H1 (cell line): ENCODE data around the gene LGALS12. TPM values are rescaled to one million over a fixed set of nuclear protein-coding genes. Genes with fewer than 3 reads are reported as not detected.

ENCODE experiments used
- CTCF ChIA-PET: fragments of 300-600 bp; sonication (Branson Sonifier 250); formaldehyde crosslinking; loops from one replicate; lab custom pipeline; 2021; ENCODE audit not compliant: partially characterized antibody; lab: Charles Lee
- POLR2A ChIA-PET: fragments of 300-600 bp; sonication (Branson Sonifier 250); formaldehyde crosslinking; loops from one replicate; lab custom pipeline; 2021; ENCODE audit warnings: inconsistent platforms; ENCODE audit not compliant: partially characterized antibody; lab: Charles Lee
- DNase-seq, 2 experiments: peaks; one replicate each; pipeline versions ENCODE4 v3.0.0 to v3.0.0-alpha.2; 2010 to 2022; ENCODE audit warnings: low spot score in 2 of 2, low read depth in 1 of 2, mixed read lengths in 1 of 2
- FAIRE-seq: peaks from 2 replicates; lab custom pipeline; 2011; peaks lifted over from hg19 to GRCh38; lab: Jason Lieb, UNC
- H2AFZ ChIP-seq: 2 replicates; pipeline ENCODE4 v1.8.1; 2012; ENCODE audit warnings: low read length, inconsistent platforms
- H2AK5ac ChIP-seq: 2 replicates; pipeline ENCODE4 v1.6.1; 2013; ENCODE audit warnings: low read depth, low read length
- H2BK120ac ChIP-seq: replicated peaks from 2 replicates; pipeline ENCODE3; 2013; ENCODE audit warnings: low read depth, low read length, inconsistent platforms
- H2BK12ac ChIP-seq: 2 replicates; pipeline ENCODE4 v1.6.1; 2013; ENCODE audit warnings: low read depth, low read length
- H2BK15ac ChIP-seq: 2 replicates; pipeline ENCODE4 v1.6.1; 2013; ENCODE audit warnings: low read length
- H2BK20ac ChIP-seq: 2 replicates; pipeline ENCODE4 v1.6.1; 2013; ENCODE audit warnings: low read length
- H2BK5ac ChIP-seq: 2 replicates; pipeline ENCODE4 v1.6.1; 2013; ENCODE audit warnings: low read depth, low read length
- H3K14ac ChIP-seq: 2 replicates; pipeline ENCODE4 v1.6.1; 2013; ENCODE audit warnings: inconsistent platforms; ENCODE audit not compliant: insufficient read length
- H3K18ac ChIP-seq: 2 replicates; pipeline ENCODE4 v1.6.1; 2013; ENCODE audit warnings: low read length; ENCODE audit errors: extremely low read depth
- H3K23ac ChIP-seq: 2 replicates; pipeline ENCODE4 v1.6.1; 2013; ENCODE audit warnings: inconsistent platforms; ENCODE audit not compliant: insufficient read length
- H3K23me2 ChIP-seq: 2 replicates; pipeline ENCODE4 v1.6.1; 2013; ENCODE audit warnings: low read depth, low read length
- H3K27ac ChIP-seq: 2 replicates; pipeline ENCODE4 v1.6.1; 2011; ENCODE audit warnings: low read depth, low read length, inconsistent platforms
- H3K27me3 ChIP-seq, 4 experiments: replicated peaks in 1 of 4; 1 replicate in 1 of 4; 2 replicates in 3 of 4; pipeline versions ENCODE4 v1.6.1 to v1.8.1; 2011 to 2013; ENCODE audit warnings: low read length in 3 of 4, mild to moderate bottlenecking in 3 of 4, inconsistent platforms in 2 of 4, mixed read lengths in 2 of 4, moderate library complexity in 1 of 4; ENCODE audit not compliant: control insufficient read depth in 3 of 4, insufficient read depth in 3 of 4; ENCODE audit errors: extremely low read depth in 1 of 4
- H3K36me3 ChIP-seq, 4 experiments: 2 replicates each; pipeline versions ENCODE4 v1.6.1 to v1.8.1; 2011 to 2013; ENCODE audit warnings: mild to moderate bottlenecking in 4 of 4, low read length in 3 of 4, moderate library complexity in 2 of 4, control low read depth in 1 of 4, inconsistent platforms in 1 of 4; ENCODE audit not compliant: insufficient read depth in 4 of 4, control insufficient read depth in 2 of 4
- H3K4ac ChIP-seq: replicated peaks from 2 replicates; pipeline ENCODE3; 2013; ENCODE audit warnings: low read length, low read depth, mixed read lengths, inconsistent platforms; ENCODE audit not compliant: insufficient read length
- H3K4me1 ChIP-seq, 4 experiments: replicated peaks in 1 of 4; 1 replicate in 1 of 4; 2 replicates in 3 of 4; pipeline versions ENCODE4 v1.6.1 to v1.8.1; 2011 to 2013; ENCODE audit warnings: low read length in 3 of 4, inconsistent platforms in 2 of 4, mixed read lengths in 1 of 4; ENCODE audit not compliant: insufficient read depth in 4 of 4, control insufficient read depth in 3 of 4
- H3K4me2 ChIP-seq, 2 experiments: 2 replicates each; pipeline versions ENCODE4 v1.6.1 to v1.8.1; 2011 to 2013; ENCODE audit warnings: low read depth in 2 of 2, low read length in 2 of 2, control low read depth in 1 of 2, inconsistent platforms in 1 of 2, mild to moderate bottlenecking in 1 of 2; ENCODE audit not compliant: insufficient read depth in 1 of 2
- H3K4me3 ChIP-seq, 4 experiments: fragments of 200-600, 300-600 bp in 1 of 4; sonication (generic), shearing (Covaris generic), sonication (Bioruptor Twin) in 1 of 4; 2 replicates each; pipeline versions ENCODE4 v1.5.1 to v1.8.1; 2011 to 2016; ENCODE audit warnings: low read length in 4 of 4, low read depth in 3 of 4, control low read depth in 2 of 4, inconsistent platforms in 2 of 4, mild to moderate bottlenecking in 2 of 4, mixed read lengths in 1 of 4, moderate library complexity in 1 of 4; ENCODE audit not compliant: insufficient read depth in 2 of 4; ENCODE audit errors: extremely low read depth in 1 of 4
- H3K56ac ChIP-seq: replicated peaks from 2 replicates; pipeline ENCODE3; 2013; ENCODE audit warnings: low read depth, mild to moderate bottlenecking, mixed read lengths, low read length, inconsistent platforms; ENCODE audit not compliant: insufficient read length
- H3K79me1 ChIP-seq: 2 replicates; pipeline ENCODE4 v1.6.1; 2013; ENCODE audit warnings: low read depth, low read length, control low read depth
- H3K79me2 ChIP-seq, 2 experiments: 2 replicates each; pipeline versions ENCODE4 v1.6.1 to v1.8.1; 2012 to 2013; ENCODE audit warnings: low read length in 2 of 2, mild to moderate bottlenecking in 2 of 2, inconsistent platforms in 1 of 2; ENCODE audit not compliant: insufficient read depth in 2 of 2, control insufficient read depth in 1 of 2
- H3K9ac ChIP-seq, 4 experiments: replicated peaks in 1 of 4; 1 replicate in 1 of 4; 2 replicates in 3 of 4; pipeline versions ENCODE4 v1.6.1 to v1.8.1; 2011 to 2013; ENCODE audit warnings: low read depth in 3 of 4, low read length in 3 of 4, control low read depth in 2 of 4, mild to moderate bottlenecking in 2 of 4, moderate library complexity in 2 of 4, inconsistent platforms in 1 of 4; ENCODE audit errors: extremely low read depth in 1 of 4
- H3K9me3 ChIP-seq, 2 experiments: 2 replicates each; pipeline versions ENCODE4 v1.6.1 to v1.8.1; 2012 to 2013; ENCODE audit warnings: mild to moderate bottlenecking in 2 of 2, moderate library complexity in 2 of 2, control low read depth in 1 of 2, inconsistent platforms in 1 of 2, low read depth in 1 of 2, low read length in 1 of 2, mixed read lengths in 1 of 2; ENCODE audit not compliant: insufficient read depth in 2 of 2
- H4K20me1 ChIP-seq, 2 experiments: replicated peaks in 1 of 2; 2 replicates each; pipeline versions ENCODE3 to v1.8.1; 2011 to 2013; ENCODE audit warnings: inconsistent platforms in 2 of 2, low read length in 2 of 2, mild to moderate bottlenecking in 1 of 2; ENCODE audit not compliant: insufficient read depth in 2 of 2, control insufficient read depth in 1 of 2
- H4K5ac ChIP-seq: 2 replicates; pipeline ENCODE4 v1.6.1; 2013; ENCODE audit warnings: low read length, low read depth, mixed read lengths, inconsistent platforms; ENCODE audit not compliant: insufficient read length
- H4K8ac ChIP-seq: 2 replicates; pipeline ENCODE4 v1.8.0; 2013; ENCODE audit warnings: mild to moderate bottlenecking, moderate library complexity, low read length, inconsistent platforms; ENCODE audit not compliant: insufficient read depth; ENCODE audit errors: extremely low read depth
- H4K91ac ChIP-seq: replicated peaks from 2 replicates; pipeline ENCODE3; 2013; ENCODE audit warnings: low read length, mixed read lengths, inconsistent platforms; ENCODE audit not compliant: insufficient read length
- ASH2L ChIP-seq: fragments of 200-600, 300-600 bp; sonication (generic); IDR thresholded peaks from one replicate; pipeline ENCODE4 v1.7.1; 2017; ENCODE audit warnings: low read length
- BCL11A ChIP-seq, 2 experiments: IDR thresholded peaks; one replicate each; pipeline ENCODE4 v1.6.1; 2011; ENCODE audit warnings: low read depth in 2 of 2, low read length in 2 of 2, mild to moderate bottlenecking in 2 of 2
- CHD1 ChIP-seq: IDR thresholded peaks from 2 replicates; pipeline ENCODE4 v1.6.1; 2012; ENCODE audit warnings: low read depth, low read length, improper control_type of control experiment
- CTCF ChIP-seq, 3 experiments: IDR thresholded peaks; 1 replicate in 2 of 3; 2 replicates in 1 of 3; pipeline versions ENCODE4 v1.5.1 to v1.6.1; 2011; ENCODE audit warnings: low read length in 3 of 3, mild to moderate bottlenecking in 3 of 3, inconsistent platforms in 2 of 3, low read depth in 1 of 3, moderate library complexity in 1 of 3; ENCODE audit not compliant: insufficient read depth in 1 of 3; ENCODE audit errors: control extremely low read depth in 1 of 3
- HDAC2 ChIP-seq, 2 experiments: fragments of 300-600 bp in 1 of 2; sonication (generic) in 1 of 2; IDR thresholded peaks; 2 replicates each; pipeline ENCODE4 v1.6.1; 2011 to 2012; ENCODE audit warnings: low read depth in 2 of 2, low read length in 2 of 2, mild to moderate bottlenecking in 2 of 2, moderate library complexity in 2 of 2, borderline replicate concordance in 1 of 2, inconsistent platforms in 1 of 2
- KDM4A ChIP-seq: IDR thresholded peaks from one replicate; pipeline ENCODE4 v1.7.1; 2012; ENCODE audit warnings: low read depth, mild to moderate bottlenecking, moderate library complexity, low read length, inconsistent platforms; ENCODE audit not compliant: severe bottlenecking
- POLR2AphosphoS5 ChIP-seq: IDR thresholded peaks from 2 replicates; pipeline ENCODE4 v1.6.1; 2011; ENCODE audit warnings: low read depth, low read length
- SIN3A ChIP-seq, 2 experiments: IDR thresholded peaks in 1 of 2; conservative IDR thresholded peaks in 1 of 2; 2 replicates each; pipeline ENCODE4 v1.6.1; 2011 to 2012; ENCODE audit warnings: low read length in 2 of 2, improper control_type of control experiment in 1 of 2, low read depth in 1 of 2, mild to moderate bottlenecking in 1 of 2
- SIRT6 ChIP-seq: IDR thresholded peaks from one replicate; pipeline ENCODE4 v1.7.1; 2012; ENCODE audit warnings: low read length, inconsistent platforms
- SRF ChIP-seq: IDR thresholded peaks from 2 replicates; pipeline ENCODE4 v1.6.1; 2011; ENCODE audit warnings: mild to moderate bottlenecking, low read depth, low read length, moderate library complexity
- TAF1 ChIP-seq: IDR thresholded peaks from 2 replicates; pipeline ENCODE4 v1.6.1; 2011; ENCODE audit warnings: mild to moderate bottlenecking, low read depth, low read length
- WGBS, 2 experiments: shearing (Covaris generic) in 1 of 2; methylation state at CpG; one replicate each; pipeline versions ENCODE4 v1.1.6 to v1.1.7; 2013 to 2015; ENCODE audit warnings: low lambda C conversion rate in 2 of 2, mixed read lengths in 2 of 2, inconsistent platforms in 1 of 2, low coverage in 1 of 2, missing lambda C conversion rate in 1 of 2; ENCODE audit not compliant: insufficient replicate concordance in 2 of 2, insufficient coverage in 1 of 2, insufficient read length in 1 of 2; ENCODE audit errors: extremely low coverage in 1 of 2, missing lambda C conversion rate in 1 of 2; 5-methylcytosine and 5-hydroxymethylcytosine counted together
- polyA plus RNA-seq, 7 experiments: library from polyadenylated mRNA; depleted of rRNA in 3 of 7; stranded (reverse) in 5 of 7; unstranded in 2 of 7; fragments of >200 nt in 5 of 7; fragments of 200-250 nt in 2 of 7; gene quantifications; 1 replicate in 5 of 7; 2 replicates in 1 of 7; 4 replicates in 1 of 7; pipeline versions ENCODE4 v1.2.1 to v1.2.3, GENCODE V29; 2011 to 2013; ENCODE audit warnings: missing spikeins in 2 of 7, mixed read lengths in 2 of 7
- total RNA-seq: library from RNA; stranded (reverse); fragmentation: NEBNext Ultra II Directional; extraction: Animal tissue kit (Norgen Biotek cat#: 25700); gene quantifications from 2 replicates; pipeline ENCODE4 v1.2.1, GENCODE V29; 2021

LGALS12 gene
- total and polyA plus RNA-seq, 2 of the 8 experiments (the other 6 are each of a cell fraction or from before 2014, with no cell fraction given) = 1.6 to 2.9 TPM

DNA sequence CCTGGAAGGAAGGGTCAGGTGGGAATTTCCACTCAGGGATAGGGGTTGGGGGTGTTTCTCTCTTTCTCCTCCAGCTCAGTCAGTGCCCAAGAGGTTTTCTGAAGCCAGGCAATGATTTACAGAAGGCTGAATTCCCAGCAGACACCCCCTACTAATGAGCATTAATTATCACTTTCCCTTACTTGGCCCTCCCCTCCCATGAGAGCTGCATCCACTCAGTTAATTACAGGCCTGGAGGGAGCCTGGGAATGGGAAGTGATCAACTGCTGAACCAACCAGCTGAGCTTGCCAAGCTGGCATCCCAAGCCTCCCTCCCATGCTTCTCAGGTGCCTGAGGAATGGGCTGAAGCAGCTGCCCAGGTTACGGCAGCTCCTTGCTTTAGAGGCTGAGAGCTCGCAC lies 992 bp downstream of the LGALS12 start:
- Histone ChIP-seq H3K79me1 (no peaks in the 10 kb centered on the region), H2BK12ac (peak overlapping the region; percentile 93), H3K14ac (no peak overlapping the region), H4K8ac (no peak overlapping the region), H3K27ac (no peak overlapping the region), H4K91ac (peak overlapping the region; percentile 76), H3K56ac (no peak overlapping the region), H3K23me2 (no peaks in the 10 kb centered on the region), H3K23ac (no peak overlapping the region), H2BK120ac (no peak overlapping the region), H3K27me3 (no peaks in the 10 kb centered on the region), H4K5ac (no peak overlapping the region), H3K36me3 (no peaks in the 10 kb centered on the region), H3K4me2 (0 out of 4 replicates have a peak overlapping the region, but pooled peaks of 1 of the 2 experiments have one; percentile 16), H3K18ac (peak overlapping the region; percentile 88), H2AFZ (no peak overlapping the region), H3K4me3 (no peak overlapping the region), H3K9ac (no peak overlapping the region), H3K4me1 (peaks cover 9 to 21% (median 15%) of the 10 kb centered on the region in 4 experiments), H2BK20ac (peak overlapping the region; percentile 98), H2BK5ac (peak overlapping the region; percentile 90; the same call in 1 of the 2 replicates), H3K4ac (no peak overlapping the region), H4K20me1 (no peaks in the 10 kb centered on the region), H2AK5ac (peak overlapping the region; percentile 78; the same call in 1 of the 2 replicates), H3K79me2 (no peaks in the 10 kb centered on the region), H3K9me3 (no peaks in the 10 kb centered on the region), H2BK15ac (peak overlapping the region; percentile 46; the same call in 1 of the 2 replicates)
- POLR2A ChIA-PET = interaction anchor here (1.0 to 1.3 kb wide), 3 partner anchors 15 to 27 kb away, joined by 3 to 4 read pairs (median 4); no protein-coding TSS in a partner anchor
- TF ChIP-seq SRF = no peak
- no peak for TF ChIP-seq ASH2L
- TF ChIP-seq TAF1 = no peak
- no peak for TF ChIP-seq HDAC2 (IDR thresholded peaks at IDR 0.05; ENCODE audit: borderline replicate concordance in 1 of 2, low read depth in 2 of 2, low read length in 2 of 2)
- no peak for TF ChIP-seq CTCF (IDR thresholded peaks at IDR 0.05; ENCODE audit: control extremely low read depth in 1 of 3, insufficient read depth in 1 of 3, low read depth in 1 of 3, low read length in 3 of 3)
- TF ChIP-seq CHD1 = no peak
- no peak for TF ChIP-seq POLR2AphosphoS5
- TF ChIP-seq BCL11A (IDR thresholded peaks at IDR 0.05; ENCODE audit: low read depth in 2 of 2, low read length in 2 of 2) = no peak
- no peak for TF ChIP-seq SIN3A (conservative IDR thresholded peaks at IDR 0.05 in 1 of 2, IDR thresholded peaks at IDR 0.05 in 1 of 2; ENCODE audit: low read depth in 1 of 2, low read length in 2 of 2)
- TF ChIP-seq SIRT6 = no peak
- no peak for TF ChIP-seq KDM4A
- WGBS, 2 experiments = 84% methylated on average over 2 of the region's 2 CpGs; no CpG with 5 or more reads in 1 of the 2 experiments
- DNase-seq = no peak
- FAIRE-seq = no peak
- CTCF ChIA-PET = interaction anchor here (0.5 to 8.2 kb wide), 12 partner anchors 9 to 566 kb away, joined by 3 to 97 read pairs (median 4); partner anchors contain the start of gene PLAAT5
